HG02763 (cell line): ENCODE data around the gene RTL10.

Experiments
- ATAC-seq: cut with Tn5 transposase; IDR thresholded peaks from one replicate; pipeline ENCODE4 v1.9.1; 2021; ENCODE audit warnings: mild to moderate bottlenecking, moderate library complexity; ENCODE audit not compliant: unreplicated experiment

Gene RTL10

GRCh38 chr22:19877626-19878339 lies 23.1 kb upstream of the RTL10 start:
- ATAC-seq, result no peak

- no peak for ATAC-seq
Observed at GRCh38 chr22:19876941-19877625, 22.4 kb upstream of the RTL10 start.

GRCh38 chr22:19876314-19876940 lies 21.8 kb upstream of the RTL10 start:
- no peak for ATAC-seq

DNA sequence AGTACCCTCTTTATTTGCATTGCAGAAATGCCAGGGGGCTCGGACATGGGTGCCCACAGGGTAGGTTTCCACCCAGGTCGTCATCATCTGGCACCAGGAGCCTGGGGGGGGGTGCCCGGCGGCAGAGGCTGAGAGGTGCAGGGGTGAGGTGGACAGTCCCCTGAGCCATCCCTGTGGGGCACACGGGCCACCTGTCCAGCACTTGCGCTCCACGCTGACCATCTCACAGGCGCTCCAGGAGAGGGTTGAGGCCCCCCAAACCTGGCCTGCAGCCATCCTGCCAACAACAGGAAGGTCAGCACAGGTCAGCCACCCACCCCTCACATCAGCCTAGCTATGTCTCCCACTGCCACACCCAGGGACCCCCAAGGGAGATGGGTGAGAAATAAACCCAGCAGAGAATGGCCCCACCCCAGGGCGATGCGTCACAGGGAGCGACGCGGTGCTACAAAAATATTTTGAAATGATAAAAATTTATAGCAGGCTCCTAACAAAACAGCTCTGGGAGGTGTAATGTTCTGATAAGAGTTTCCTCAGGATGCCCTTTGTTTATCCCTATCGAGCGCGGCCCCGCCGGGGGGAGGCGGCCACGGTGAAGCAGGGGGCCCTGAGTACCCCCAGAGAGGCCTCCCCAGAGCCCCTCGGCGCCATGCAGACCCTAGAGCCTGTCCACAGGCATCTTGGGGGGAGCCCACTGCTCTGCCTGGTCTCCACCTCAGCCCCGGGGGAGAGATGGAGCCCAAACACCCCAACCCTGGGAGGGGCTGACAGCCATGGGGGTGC lies 21.0 kb upstream of the RTL10 start:
- no peak for ATAC-seq

GRCh38 chr22:19875061-19875530 lies 20.4 kb upstream of the RTL10 start:
- ATAC-seq, result no peak

GRCh38 chr22:19874307-19875060 lies 19.8 kb upstream of the RTL10 start:
- ATAC-seq, result no peak

- ATAC-seq, result no peak
Observed at GRCh38 chr22:19873960-19874306, 19.3 kb upstream of the RTL10 start.

DNA sequence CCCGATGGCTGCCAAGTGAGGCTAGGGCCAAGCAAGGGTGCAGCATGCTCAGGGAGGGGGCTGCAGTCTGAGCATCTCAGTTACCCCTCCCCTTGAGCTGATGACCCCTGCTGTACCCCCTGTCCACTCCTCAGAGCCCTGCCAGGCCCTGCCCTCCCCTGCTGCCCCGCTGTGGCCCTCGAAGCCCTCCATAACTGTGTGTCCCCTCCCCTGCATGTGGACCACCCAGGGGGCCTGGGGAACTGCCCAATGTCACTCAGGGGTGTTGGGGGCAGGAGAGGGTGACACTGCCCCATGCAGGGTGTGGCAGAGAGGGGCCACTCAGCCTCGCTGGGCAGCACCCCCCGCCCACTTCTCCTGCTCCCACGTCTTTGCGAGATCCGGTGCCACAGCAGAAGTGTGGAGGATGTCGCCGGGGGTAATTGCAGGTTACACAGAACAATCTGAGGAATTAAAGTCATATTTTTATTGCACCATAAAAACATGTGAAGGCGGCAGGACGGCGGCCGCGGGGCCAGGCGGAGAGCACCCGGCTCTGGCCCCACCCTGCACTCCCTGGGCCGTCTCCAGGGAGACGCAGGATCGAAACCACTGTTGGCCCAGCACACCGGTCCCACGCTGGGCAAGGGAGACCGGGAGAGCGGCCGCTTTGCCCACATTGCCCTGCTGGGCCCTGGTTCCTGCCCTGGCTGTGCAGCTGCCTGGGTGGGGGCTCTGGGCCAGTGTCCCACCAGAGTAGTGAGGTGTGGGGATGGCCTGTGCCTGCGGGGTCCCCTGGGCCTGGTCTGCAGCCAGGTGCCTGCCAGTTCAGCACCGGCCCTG lies 18.7 kb upstream of the RTL10 start:
- ATAC-seq, result no peak

GRCh38 chr22:19872779-19873137 lies 18.1 kb upstream of the RTL10 start:
- no peak for ATAC-seq

- ATAC-seq, result no peak
Observed at GRCh38 chr22:19871845-19872778, 17.4 kb upstream of the RTL10 start.

DNA sequence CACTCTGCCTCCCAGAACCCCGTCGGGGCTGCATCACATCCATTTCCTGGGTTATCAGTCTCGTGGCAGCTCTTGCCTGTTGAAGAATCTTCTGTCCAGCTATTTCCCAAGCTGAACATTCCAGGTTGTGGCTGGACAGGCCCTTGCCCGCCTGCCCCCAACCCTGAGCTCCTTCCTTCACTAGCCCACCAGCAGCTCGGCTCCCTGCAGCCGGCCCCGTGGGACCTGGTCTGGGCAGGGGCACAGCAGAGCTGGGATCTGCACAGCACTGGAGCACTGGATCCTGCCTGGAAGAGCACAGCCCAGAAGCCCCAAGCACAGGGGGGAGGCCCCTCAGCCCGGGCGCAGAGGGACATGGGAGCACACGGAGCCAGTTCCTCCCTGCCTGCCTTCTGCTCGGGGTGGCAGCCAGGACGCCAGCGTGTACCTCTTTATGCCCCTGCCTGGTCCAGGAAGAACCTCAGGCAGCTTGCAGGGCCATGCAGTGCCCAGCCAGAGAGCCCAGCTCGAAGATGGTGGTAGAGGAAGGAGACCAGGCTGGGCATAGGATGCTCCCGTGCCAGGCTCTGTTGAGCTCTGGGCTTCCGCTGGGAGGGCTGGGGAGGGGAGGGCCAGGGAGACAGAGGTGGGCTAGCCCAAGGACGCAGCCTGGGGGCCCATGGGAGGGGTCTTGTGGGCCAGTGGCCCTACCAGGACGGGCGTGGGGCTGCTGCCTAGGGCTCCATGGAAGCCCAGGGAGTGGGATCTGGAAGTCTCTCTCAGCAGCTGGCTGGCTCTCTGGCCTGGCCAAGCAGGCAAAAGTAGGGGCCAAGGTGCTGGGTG lies 16.6 kb upstream of the RTL10 start:
- no peak for ATAC-seq

DNA sequence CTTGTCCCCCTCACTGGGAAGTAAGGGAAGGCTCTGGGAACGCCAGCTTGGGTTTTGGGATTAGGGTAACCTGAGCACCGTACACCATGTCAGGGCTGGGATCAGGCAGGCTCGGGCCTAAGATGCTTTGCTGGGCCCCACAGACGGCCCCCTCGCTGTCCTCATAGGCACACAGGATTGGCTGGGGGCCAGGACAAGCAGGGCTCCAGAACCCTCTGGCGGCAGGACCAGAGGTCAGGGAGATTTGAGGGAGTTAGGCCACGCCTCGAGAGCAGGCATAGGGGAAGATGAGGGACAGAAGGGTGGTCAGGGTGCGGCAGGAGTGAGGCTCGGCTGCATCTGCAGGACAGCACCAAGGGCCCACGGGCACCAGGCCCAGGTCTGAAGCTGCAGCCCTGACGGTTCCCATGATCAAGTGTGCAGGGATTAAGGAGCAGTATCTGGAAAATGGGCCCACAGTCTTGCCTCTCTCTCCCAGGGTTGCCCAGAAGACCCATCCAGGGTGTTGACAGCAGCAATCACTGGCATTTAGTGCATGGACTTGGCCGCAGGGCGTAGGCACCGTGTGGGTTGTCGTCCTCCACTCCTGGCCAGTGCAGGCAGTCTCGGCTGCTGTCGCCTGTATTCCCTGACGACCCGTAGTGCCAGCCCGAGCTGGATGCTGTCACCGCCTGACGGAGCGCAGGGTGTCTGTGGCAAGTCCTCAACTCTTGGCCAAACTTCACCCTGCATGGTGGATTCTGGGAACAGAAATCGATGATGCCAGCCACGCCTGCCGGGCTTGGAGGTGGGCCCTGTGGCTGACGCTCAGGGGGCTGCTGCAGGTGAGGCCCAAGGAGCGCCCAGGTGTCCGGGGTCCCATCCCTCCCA lies 15.7 kb upstream of the RTL10 start:
- ATAC-seq, result no peak

GRCh38 chr22:19869497-19870152 lies 15.0 kb upstream of the RTL10 start:
- no peak for ATAC-seq

GRCh38 chr22:19868773-19869471 lies 14.2 kb upstream of the RTL10 start:
- ATAC-seq, result no peak

DNA sequence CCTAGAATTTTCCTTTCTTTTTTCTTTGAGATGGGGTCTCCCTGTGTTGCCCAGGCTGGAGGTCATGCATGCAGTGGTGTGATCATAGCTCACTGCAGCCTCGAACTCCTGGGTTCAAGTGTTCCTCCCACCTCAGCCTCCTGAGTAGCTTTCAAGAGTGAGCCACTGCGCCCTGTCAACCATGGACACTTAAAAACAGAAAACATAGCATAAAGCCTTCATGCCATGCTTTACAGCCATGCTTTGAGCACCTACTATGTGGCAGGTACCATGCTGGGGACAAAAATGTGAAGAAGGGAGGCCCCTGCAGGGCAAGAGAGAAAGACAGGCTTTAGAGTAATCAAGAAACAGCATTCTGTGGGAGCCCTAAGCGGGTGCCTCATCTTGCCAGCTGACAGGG lies 13.7 kb upstream of the RTL10 start:
- ATAC-seq, result no peak

DNA sequence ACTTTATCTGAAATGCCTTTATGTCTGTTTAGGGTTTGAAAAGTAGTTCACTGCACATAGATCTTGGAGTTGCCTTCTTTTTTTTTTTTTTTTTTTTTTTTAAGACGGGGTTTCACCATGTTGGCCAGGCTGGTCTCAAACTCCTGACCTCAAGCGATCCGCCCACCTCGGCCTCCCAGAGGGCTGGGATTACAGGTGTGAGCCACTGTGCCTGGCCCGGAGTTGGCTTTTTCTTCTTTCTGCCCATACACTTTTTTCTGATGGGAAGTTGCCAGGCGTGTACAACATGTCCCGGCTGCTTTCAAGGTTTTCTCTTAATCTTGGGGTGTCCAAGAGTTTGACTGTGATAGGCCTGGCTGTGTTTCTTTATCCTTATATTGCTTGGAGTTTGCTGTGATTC lies 12.9 kb upstream of the RTL10 start:
- ATAC-seq, result no peak
